HG03159 (cell line): ENCODE data around the gene PRLR.

Source experiments
- ATAC-seq: cut with Tn5 transposase; IDR thresholded peaks from one replicate; pipeline ENCODE4 v1.9.1; 2021; ENCODE audit warnings: mild to moderate bottlenecking, moderate library complexity; ENCODE audit not compliant: unreplicated experiment

PRLR gene

GRCh38 chr5:35162848-35163709, 67.2 kb downstream of the PRLR start:
- no peak for ATAC-seq

GRCh38 chr5:35161652-35162273, 68.5 kb downstream of the PRLR start:
- no peak for ATAC-seq

GRCh38 chr5:35160486-35161116, 69.7 kb downstream of the PRLR start:
- ATAC-seq = no peak

- no peak for ATAC-seq
Measured at GRCh38 chr5:35159370-35159742, 70.9 kb downstream of the PRLR start.

GRCh38 chr5:35158622-35159369, 71.5 kb downstream of the PRLR start:
- ATAC-seq = no peak

- ATAC-seq = no peak
Measured at GRCh38 chr5:35158204-35158603, 72.1 kb downstream of the PRLR start.

GRCh38 chr5:35153375-35153932, 76.8 kb downstream of the PRLR start:
- ATAC-seq = no peak

- ATAC-seq = no peak
Measured at GRCh38 chr5:35152733-35153132, 77.6 kb downstream of the PRLR start.

GRCh38 chr5:35151146-35151920, 79.0 kb downstream of the PRLR start:
- no peak for ATAC-seq

- no peak for ATAC-seq
Measured at GRCh38 chr5:35149041-35149440, 81.2 kb downstream of the PRLR start.

- ATAC-seq = no peak
Measured at GRCh38 chr5:35146406-35146805, 83.9 kb downstream of the PRLR start.

- no peak for ATAC-seq
Measured at GRCh38 chr5:35145691-35146317, 84.5 kb downstream of the PRLR start.

GRCh38 chr5:35145012-35145411, 85.3 kb downstream of the PRLR start:
- ATAC-seq = no peak

GRCh38 chr5:35143841-35144240, 86.4 kb downstream of the PRLR start:
- ATAC-seq = no peak

GRCh38 chr5:35141739-35142138, 88.5 kb downstream of the PRLR start:
- no peak for ATAC-seq

- ATAC-seq = no peak
Measured at GRCh38 chr5:35138232-35138631, 92.1 kb downstream of the PRLR start.

- no peak for ATAC-seq
Measured at GRCh38 chr5:35136386-35136785, 93.9 kb downstream of the PRLR start.

- no peak for ATAC-seq
Measured at GRCh38 chr5:35135239-35135700, 95.0 kb downstream of the PRLR start.

GRCh38 chr5:35134278-35135030, 95.8 kb downstream of the PRLR start:
- ATAC-seq = no peak
